ENCODE measurements around the gene SMURF2. TPM values are rescaled to one million over a fixed set of nuclear protein-coding genes. Genes with fewer than 3 reads are reported as not detected.

The SMURF2 gene
- total and polyA plus RNA-seq, 9 of the 15 experiments (the other 6 are each of a cell fraction or from before 2014, with no cell fraction given), result 3.8 to 22.0 (median 14.8) TPM

DNA sequence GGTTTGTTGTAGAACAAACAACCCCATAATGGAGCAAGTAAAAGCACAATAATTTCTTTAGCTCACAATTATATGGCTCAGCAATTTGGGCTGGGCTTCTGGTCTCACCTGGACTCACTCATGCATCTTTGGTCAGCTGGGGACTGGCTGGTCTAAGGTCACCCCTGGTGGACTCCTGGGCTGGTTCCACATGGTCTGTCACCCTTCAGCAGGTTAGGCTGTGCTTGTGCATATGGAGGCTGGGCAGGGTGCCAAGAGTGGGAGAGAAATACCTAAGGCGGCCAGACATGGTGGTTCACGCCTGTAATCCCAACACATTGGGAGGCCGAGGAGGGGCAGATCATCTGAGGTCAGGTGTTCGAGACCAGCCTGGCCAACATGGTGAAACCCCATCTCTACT lies 27.0 kb upstream of the SMURF2 start:
- Histone ChIP-seq H3K4me2 (ENCODE audit: insufficient read depth, low read length) (no peak overlapping the region), H3K27ac (ENCODE audit: extremely low read depth, low read depth, low read length) (no peak overlapping the region), H2AFZ (ENCODE audit: low read depth, low read length) (no peak overlapping the region), H3K4me3 (no peak overlapping the region), H4K20me1 (replicated peaks; ENCODE audit: control insufficient read depth, insufficient read depth, low read length) (no peaks in the 10 kb centered on the region), H3K36me3 (ENCODE audit: control insufficient read depth, insufficient read depth, low read length) (no peaks in the 10 kb centered on the region), H3K79me2 (ENCODE audit: control insufficient read depth, insufficient read depth, low read length) (no peaks in the 10 kb centered on the region), H3K9ac (ENCODE audit: insufficient read depth in 1 of 2, low read depth in 2 of 2, low read length in 2 of 2) (no peak overlapping the region), H3K27me3 (ENCODE audit: control insufficient read depth in 2 of 2, insufficient read depth in 2 of 2, low read length in 2 of 2) (no peaks in the 10 kb centered on the region; a peak in 1 of 5 replicates), H3K9me1 (ENCODE audit: control insufficient read depth, insufficient read depth, low read length) (no peaks in the 10 kb centered on the region), H3K4me1 (replicated peaks in 1 of 2; ENCODE audit: control insufficient read depth in 2 of 2, insufficient read depth in 2 of 2, low read length in 2 of 2) (peaks cover 0 to 2% of the 10 kb centered on the region in 2 experiments; a peak in 1 of 5 replicates), H3K9me3 (replicated peaks; ENCODE audit: control insufficient read depth, insufficient read depth, low read depth, low read length) (no peaks in the 10 kb centered on the region)
- WGBS (ENCODE audit: insufficient coverage, low coverage, missing lambda C conversion rate), result 55% methylated on average over 4 of the region's 4 CpGs
- FAIRE-seq (no peak), DNase-seq (ENCODE audit: extremely low read depth in 1 of 4, low spot score in 3 of 4) (no peak), ATAC-seq (0 out of 3 replicates have a peak, but pooled peaks have one; percentile 39)
- TF ChIP-seq, protein P1, sequence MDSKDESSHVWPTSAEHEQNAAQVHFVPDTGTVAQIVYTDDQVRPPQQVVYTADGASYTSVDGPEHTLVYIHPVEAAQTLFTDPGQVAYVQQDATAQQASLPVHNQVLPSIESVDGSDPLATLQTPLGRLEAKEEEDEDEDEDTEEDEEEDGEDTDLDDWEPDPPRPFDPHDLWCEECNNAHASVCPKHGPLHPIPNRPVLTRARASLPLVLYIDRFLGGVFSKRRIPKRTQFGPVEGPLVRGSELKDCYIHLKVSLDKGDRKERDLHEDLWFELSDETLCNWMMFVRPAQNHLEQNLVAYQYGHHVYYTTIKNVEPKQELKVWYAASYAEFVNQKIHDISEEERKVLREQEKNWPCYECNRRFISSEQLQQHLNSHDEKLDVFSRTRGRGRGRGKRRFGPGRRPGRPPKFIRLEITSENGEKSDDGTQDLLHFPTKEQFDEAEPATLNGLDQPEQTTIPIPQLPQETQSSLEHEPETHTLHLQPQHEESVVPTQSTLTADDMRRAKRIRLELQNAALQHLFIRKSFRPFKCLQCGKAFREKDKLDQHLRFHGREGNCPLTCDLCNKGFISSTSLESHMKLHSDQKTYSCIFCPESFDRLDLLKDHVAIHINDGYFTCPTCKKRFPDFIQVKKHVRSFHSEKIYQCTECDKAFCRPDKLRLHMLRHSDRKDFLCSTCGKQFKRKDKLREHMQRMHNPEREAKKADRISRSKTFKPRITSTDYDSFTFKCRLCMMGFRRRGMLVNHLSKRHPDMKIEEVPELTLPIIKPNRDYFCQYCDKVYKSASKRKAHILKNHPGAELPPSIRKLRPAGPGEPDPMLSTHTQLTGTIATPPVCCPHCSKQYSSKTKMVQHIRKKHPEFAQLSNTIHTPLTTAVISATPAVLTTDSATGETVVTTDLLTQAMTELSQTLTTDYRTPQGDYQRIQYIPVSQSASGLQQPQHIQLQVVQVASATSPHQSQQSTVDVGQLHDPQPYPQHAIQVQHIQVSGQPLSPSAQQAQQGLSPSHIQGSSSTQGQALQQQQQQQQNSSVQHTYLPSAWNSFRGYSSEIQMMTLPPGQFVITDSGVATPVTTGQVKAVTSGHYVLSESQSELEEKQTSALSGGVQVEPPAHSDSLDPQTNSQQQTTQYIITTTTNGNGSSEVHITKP (IDR thresholded peaks at IDR 0.05; ENCODE audit: partially characterized antibody), result no peak
- TF ChIP-seq NFIC (IDR thresholded peaks at IDR 0.05), result peak; percentile 79
- BruUV-seq (replicated peaks), result no TSS peak
- ChIA-PET CTCF (ENCODE audit: low intra/inter-chr PET ratio) (no interaction called here), POLR2A (interaction anchor here (0.6 to 0.9 kb wide), 3 partner anchors 14 to 377 kb away, joined by 3 to 5 read pairs (median 5); no protein-coding TSS in a partner anchor)
- intact Hi-C loops (cut with micrococcal nuclease) (no loop called here), in situ Hi-C loops (cut with MboI) (no loop called here)

Data from K562 (cell line).